Retinal pigment epithelial cell (primary cell): Measurements from ENCODE around the gene KSR2.

ENCODE experiments used
- DNase-seq: peaks from one replicate; pipeline ENCODE4 v3.0.0-alpha.2; 2010; ENCODE audit warnings: low read depth
- H3K4me3 ChIP-seq: 2 replicates; pipeline ENCODE4 v1.5.1; 2011; ENCODE audit warnings: mild to moderate bottlenecking, low read length, control low read depth, moderate library complexity
- TF ChIP-seq, protein P1 (sequence below): conservative IDR thresholded peaks from 2 replicates; pipeline ENCODE4 v1.5.1; 2011; ENCODE audit warnings: low read depth, low read length, control low read depth, inconsistent platforms

The KSR2 gene

GRCh38 chr12:117421068-117421752, 547.6 kb downstream of the KSR2 start:
- TF ChIP-seq, protein P1, sequence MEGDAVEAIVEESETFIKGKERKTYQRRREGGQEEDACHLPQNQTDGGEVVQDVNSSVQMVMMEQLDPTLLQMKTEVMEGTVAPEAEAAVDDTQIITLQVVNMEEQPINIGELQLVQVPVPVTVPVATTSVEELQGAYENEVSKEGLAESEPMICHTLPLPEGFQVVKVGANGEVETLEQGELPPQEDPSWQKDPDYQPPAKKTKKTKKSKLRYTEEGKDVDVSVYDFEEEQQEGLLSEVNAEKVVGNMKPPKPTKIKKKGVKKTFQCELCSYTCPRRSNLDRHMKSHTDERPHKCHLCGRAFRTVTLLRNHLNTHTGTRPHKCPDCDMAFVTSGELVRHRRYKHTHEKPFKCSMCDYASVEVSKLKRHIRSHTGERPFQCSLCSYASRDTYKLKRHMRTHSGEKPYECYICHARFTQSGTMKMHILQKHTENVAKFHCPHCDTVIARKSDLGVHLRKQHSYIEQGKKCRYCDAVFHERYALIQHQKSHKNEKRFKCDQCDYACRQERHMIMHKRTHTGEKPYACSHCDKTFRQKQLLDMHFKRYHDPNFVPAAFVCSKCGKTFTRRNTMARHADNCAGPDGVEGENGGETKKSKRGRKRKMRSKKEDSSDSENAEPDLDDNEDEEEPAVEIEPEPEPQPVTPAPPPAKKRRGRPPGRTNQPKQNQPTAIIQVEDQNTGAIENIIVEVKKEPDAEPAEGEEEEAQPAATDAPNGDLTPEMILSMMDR = no peak
- H3K4me3 ChIP-seq = no peak overlapping the region
- DNase-seq = no peak

GRCh38 chr12:117417004-117417403, 551.8 kb downstream of the KSR2 start:
- TF ChIP-seq, protein P1 = no peak
- no peak for DNase-seq
- H3K4me3 ChIP-seq = no peak overlapping the region

- no peak for DNase-seq
- TF ChIP-seq, protein P1 = no peak
- H3K4me3 ChIP-seq = no peak overlapping the region
Observed at GRCh38 chr12:117412465-117413188, 556.2 kb downstream of the KSR2 start.

- DNase-seq = no peak
- H3K4me3 ChIP-seq = no peak overlapping the region
- TF ChIP-seq, protein P1 = no peak
Observed at GRCh38 chr12:117409286-117409685, 559.5 kb downstream of the KSR2 start.

DNA sequence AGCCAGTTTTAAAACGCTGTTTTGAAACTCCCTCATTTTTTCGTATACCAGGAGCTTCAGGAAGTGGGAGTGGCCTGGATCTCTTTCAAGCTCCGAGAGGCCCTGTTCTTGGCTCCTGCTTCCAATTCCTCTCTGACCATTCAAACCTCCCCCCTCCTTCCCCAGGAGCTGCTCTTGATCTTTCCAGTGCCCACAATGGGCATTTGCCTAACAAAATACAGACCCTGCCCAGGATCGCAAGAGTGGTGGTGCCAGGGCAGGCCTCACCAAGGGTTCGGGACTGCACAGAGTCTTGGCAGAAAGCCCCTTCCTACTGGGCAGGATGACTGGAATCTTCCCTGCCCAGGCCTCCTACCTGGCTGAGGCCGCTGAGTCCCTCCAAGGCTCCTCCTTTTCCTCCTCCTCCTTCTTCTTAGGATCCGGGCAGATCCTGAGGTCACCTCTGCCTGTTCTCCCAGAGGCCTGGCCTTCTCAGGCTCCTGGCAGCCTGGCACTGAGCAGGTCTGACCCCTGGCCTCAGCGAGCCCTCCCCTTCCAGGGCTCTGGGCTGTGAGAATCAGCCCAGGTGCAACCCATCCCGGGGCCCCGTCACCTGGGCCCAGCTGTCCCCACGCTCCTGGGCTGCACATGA, 560.5 kb downstream of the KSR2 start:
- no peak for DNase-seq
- no peak overlapping the region for H3K4me3 ChIP-seq
- TF ChIP-seq, protein P1 = no peak

GRCh38 chr12:117404940-117405339, 563.9 kb downstream of the KSR2 start:
- no peak for DNase-seq
- H3K4me3 ChIP-seq = no peak overlapping the region
- TF ChIP-seq, protein P1 = no peak
